ENCODE measurements around the gene TIGD3. TPM values are rescaled to one million over a fixed set of nuclear protein-coding genes. Genes with fewer than 3 reads are reported as not detected.

Gene TIGD3
- total RNA-seq, 1 donor from 2014 or later = not detected

DNA sequence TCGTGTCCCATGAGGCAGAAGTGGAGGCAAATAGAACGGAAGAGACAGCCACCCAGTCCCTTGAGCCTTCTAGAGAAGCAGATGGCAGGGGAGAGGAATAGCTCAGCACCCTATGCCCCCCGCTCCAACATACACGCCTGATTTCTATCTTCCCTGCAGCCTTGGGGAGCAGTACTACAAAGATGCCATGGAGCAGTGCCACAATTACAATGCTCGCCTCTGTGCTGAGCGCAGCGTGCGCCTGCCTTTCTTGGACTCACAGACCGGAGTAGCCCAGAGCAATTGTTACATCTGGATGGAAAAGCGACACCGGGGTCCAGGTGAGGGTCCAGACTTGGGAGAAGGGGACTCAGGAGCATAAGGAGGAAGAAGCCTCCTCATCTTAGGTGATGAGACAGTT, 14.3 kb upstream of the TIGD3 start:
- Histone ChIP-seq H3K4me3 (no peak overlapping the region), H3K27ac (no peak overlapping the region), H3K36me3 (peaks cover 52 to 53% of the 10 kb centered on the region in 2 donors), H3K4me1 (peaks cover 0 to 6% of the 10 kb centered on the region in 2 donors), H3K27me3 (no peaks in the 10 kb centered on the region), H3K9me3 (no peaks in the 10 kb centered on the region)
- intact Hi-C loops (cut with DNase I) = no loop called here
- TF ChIP-seq, protein P1, sequence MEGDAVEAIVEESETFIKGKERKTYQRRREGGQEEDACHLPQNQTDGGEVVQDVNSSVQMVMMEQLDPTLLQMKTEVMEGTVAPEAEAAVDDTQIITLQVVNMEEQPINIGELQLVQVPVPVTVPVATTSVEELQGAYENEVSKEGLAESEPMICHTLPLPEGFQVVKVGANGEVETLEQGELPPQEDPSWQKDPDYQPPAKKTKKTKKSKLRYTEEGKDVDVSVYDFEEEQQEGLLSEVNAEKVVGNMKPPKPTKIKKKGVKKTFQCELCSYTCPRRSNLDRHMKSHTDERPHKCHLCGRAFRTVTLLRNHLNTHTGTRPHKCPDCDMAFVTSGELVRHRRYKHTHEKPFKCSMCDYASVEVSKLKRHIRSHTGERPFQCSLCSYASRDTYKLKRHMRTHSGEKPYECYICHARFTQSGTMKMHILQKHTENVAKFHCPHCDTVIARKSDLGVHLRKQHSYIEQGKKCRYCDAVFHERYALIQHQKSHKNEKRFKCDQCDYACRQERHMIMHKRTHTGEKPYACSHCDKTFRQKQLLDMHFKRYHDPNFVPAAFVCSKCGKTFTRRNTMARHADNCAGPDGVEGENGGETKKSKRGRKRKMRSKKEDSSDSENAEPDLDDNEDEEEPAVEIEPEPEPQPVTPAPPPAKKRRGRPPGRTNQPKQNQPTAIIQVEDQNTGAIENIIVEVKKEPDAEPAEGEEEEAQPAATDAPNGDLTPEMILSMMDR (IDR thresholded peaks at IDR 0.05) = no peak
- DNase-seq (ENCODE audit: low spot score in 2 of 2) = no peak

DNA sequence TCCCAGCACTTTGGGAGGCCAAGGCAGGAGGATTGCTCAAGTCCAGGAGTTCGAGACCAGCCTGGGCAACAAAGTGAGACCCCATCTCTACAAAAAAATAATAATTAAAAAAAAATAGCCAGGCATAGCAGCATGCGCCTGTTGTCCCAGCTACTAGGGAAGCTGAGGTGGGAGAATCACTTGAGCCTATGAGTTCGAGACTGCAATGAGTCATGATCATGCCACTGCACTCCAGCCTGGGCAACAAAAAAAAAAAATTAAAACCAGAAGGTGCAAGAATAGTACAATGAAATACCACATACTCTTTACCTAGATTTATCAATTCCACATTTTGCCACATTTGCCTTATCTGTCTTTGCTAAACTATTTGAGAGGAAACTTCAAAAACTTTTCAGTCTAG, 12.7 kb upstream of the TIGD3 start:
- no peaks in the 10 kb centered on the region for H3K9me3 ChIP-seq
- no peaks in the 10 kb centered on the region for H3K27me3 ChIP-seq
- H3K27ac ChIP-seq = no peak overlapping the region
- TF ChIP-seq, protein P1 (IDR thresholded peaks at IDR 0.05) = no peak
- intact Hi-C loops (cut with DNase I) = no loop called here
- H3K4me1 ChIP-seq = no peaks in the 10 kb centered on the region
- DNase-seq (ENCODE audit: low spot score in 2 of 2) = no peak
- H3K4me3 ChIP-seq = no peak overlapping the region
- H3K36me3 ChIP-seq = peaks cover 67 to 69% of the 10 kb centered on the region in 2 donors

DNA sequence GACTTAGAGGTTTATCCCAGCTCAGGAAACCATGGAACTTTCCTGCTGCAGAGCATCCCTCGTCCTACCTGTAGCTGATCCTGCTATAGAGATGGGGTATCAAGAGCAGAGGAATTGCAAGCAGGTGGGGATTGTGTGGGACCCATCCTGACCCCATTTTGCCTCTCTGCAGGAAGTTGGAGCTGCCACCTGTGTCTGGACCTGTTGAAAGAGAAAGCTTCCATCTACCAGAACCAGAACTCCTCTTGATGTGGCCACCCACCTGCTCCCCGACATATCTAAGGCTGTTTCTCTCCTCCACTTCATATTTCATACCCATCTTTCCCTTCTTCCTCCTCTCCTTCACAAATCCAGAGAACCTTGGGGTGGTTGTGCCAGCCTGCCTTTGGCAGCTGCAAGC, 3.0 kb upstream of the TIGD3 start:
- H3K4me3 ChIP-seq = no peak overlapping the region
- TF ChIP-seq, protein P1 (IDR thresholded peaks at IDR 0.05) = no peak
- no peaks in the 10 kb centered on the region for H3K9me3 ChIP-seq
- no peak for DNase-seq (ENCODE audit: low spot score in 2 of 2)
- H3K27ac ChIP-seq = no peak overlapping the region
- intact Hi-C loops (cut with DNase I) = no loop called here
- peaks cover 15 to 19% of the 10 kb centered on the region in 2 donors for H3K4me1 ChIP-seq
- H3K36me3 ChIP-seq = peaks cover 60 to 62% of the 10 kb centered on the region in 2 donors
- no peaks in the 10 kb centered on the region for H3K27me3 ChIP-seq

DNA sequence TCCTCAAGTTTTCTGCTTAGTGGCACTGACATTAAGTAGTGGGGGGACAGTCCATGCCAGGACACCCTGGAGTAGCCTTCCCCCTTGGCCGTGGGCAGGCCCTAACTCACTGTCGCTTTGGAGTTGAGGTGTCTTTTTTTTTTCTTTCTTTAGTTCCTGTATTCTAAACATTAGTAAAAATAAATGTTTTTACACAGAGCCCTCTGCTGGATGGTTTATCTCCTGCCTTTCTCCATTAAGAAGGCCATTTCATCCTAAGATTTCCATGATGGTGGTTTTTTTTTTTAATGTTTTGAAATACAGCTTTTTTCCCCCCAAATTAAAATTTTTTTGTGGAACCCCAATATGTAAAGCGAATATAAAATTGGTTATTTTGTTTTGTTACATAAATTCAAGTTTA, 1.8 kb upstream of the TIGD3 start:
- H3K9me3 ChIP-seq = no peaks in the 10 kb centered on the region
- intact Hi-C loops (cut with DNase I) = no loop called here
- H3K4me1 ChIP-seq = peaks cover 15 to 19% of the 10 kb centered on the region in 2 donors
- TF ChIP-seq, protein P1 (IDR thresholded peaks at IDR 0.05) = peak in 1 of 3 experiments; percentile 14
- H3K4me3 ChIP-seq = no peak overlapping the region
- H3K27me3 ChIP-seq = no peaks in the 10 kb centered on the region
- H3K36me3 ChIP-seq = peaks cover 47 to 49% of the 10 kb centered on the region in 2 donors
- no peak for DNase-seq (ENCODE audit: low spot score in 2 of 2)
- H3K27ac ChIP-seq = no peak overlapping the region

DNA sequence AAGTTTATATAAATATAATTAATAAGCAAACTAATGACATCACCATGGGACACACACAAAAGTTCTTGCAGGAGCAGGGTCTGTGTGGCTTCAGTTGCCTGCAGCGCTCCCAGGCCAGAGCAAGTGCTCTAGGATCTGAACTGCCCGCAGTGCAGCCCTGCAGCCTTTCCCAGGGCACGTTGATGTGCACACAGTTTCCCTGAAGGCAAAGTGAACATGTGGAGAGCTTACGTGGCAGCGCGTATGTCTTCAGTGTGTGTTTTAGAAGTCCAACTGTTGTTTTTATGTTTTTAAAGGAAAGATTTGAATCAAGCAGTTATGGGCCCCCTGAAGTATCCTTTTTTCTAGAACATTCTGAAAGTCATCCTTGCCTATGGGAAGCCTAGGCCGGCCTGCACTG, 1.2 kb upstream of the TIGD3 start:
- H3K4me3 ChIP-seq = no peak overlapping the region
- no peak overlapping the region for H3K27ac ChIP-seq
- H3K9me3 ChIP-seq = no peaks in the 10 kb centered on the region
- H3K4me1 ChIP-seq = peaks cover 15 to 19% of the 10 kb centered on the region in 2 donors
- no peaks in the 10 kb centered on the region for H3K27me3 ChIP-seq
- TF ChIP-seq, protein P1 (IDR thresholded peaks at IDR 0.05) = no peak
- no peak for DNase-seq (ENCODE audit: low spot score in 2 of 2)
- H3K36me3 ChIP-seq = peaks cover 41 to 43% of the 10 kb centered on the region in 2 donors
- intact Hi-C loops (cut with DNase I) = no loop called here

DNA sequence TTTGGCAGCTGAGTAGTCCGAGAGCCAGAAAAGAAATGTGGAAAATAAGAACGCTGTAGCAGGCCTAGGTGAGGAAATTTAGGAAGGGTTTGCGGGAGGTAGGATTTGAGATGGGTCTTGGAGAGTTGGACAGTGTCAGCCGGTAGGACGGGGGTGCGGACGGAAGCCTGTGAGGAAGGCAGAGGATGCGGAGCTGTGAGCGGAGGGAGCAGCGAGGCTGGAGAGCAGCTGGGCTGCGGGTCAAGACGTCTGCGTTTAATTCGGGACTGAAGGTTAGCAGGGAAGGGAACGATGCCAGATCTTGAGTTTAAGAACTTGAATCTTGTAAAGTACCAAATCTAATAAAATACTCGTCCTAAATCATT, 669 bp upstream of the TIGD3 start:
- Histone ChIP-seq H3K9me3 (no peaks in the 10 kb centered on the region), H3K4me1 (peaks cover 15 to 19% of the 10 kb centered on the region in 2 donors), H3K4me3 (peak overlapping the region; percentile 79 to 86), H3K27ac (peak overlapping the region in 1 of 2 donors; percentile 2), H3K27me3 (no peaks in the 10 kb centered on the region), H3K36me3 (peaks cover 36 to 38% of the 10 kb centered on the region in 2 donors)
- intact Hi-C loops (cut with DNase I) = no loop called here
- no peak for DNase-seq (ENCODE audit: low spot score in 2 of 2)
- TF ChIP-seq, protein P1 (IDR thresholded peaks at IDR 0.05) = no peak

Data from ascending aorta (tissue), 2 donors.